ENCODE results near the gene ARL15. TPM values are rescaled to one million over a fixed set of nuclear protein-coding genes. Genes with fewer than 3 reads are reported as not detected.

Gene ARL15
- total RNA-seq, 1 donor from 2014 or later, result 29.5 TPM

DNA sequence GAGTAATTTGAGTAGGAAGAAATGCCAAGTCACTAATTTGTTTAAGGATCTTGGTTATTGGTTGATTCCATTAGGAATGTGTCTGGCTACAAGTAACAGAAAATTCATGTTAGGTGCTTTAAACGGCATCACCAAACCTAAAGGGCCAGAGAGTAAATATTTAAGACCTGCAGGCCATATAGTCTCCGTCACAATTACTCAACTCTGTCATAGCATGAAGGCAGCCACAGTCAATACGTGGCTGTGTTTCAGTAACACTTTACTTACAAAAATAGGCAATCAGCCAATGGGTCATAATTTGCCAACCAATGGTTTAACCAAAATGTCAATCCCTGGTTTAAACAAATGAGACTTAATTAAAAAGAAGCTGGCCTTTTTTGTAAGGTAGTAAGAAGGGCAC is 98.5 kb downstream of the ARL15 start:
- TF ChIP-seq, protein P1, sequence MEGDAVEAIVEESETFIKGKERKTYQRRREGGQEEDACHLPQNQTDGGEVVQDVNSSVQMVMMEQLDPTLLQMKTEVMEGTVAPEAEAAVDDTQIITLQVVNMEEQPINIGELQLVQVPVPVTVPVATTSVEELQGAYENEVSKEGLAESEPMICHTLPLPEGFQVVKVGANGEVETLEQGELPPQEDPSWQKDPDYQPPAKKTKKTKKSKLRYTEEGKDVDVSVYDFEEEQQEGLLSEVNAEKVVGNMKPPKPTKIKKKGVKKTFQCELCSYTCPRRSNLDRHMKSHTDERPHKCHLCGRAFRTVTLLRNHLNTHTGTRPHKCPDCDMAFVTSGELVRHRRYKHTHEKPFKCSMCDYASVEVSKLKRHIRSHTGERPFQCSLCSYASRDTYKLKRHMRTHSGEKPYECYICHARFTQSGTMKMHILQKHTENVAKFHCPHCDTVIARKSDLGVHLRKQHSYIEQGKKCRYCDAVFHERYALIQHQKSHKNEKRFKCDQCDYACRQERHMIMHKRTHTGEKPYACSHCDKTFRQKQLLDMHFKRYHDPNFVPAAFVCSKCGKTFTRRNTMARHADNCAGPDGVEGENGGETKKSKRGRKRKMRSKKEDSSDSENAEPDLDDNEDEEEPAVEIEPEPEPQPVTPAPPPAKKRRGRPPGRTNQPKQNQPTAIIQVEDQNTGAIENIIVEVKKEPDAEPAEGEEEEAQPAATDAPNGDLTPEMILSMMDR (IDR thresholded peaks at IDR 0.05), result no peak
- intact Hi-C loops (cut with DNase I), result loop anchor here (10.0 kb wide), 1 partner anchor 737 kb away; no protein-coding TSS in a partner anchor
- no peaks in the 10 kb centered on the region for H3K9me3 ChIP-seq
- no peak overlapping the region for H3K4me3 ChIP-seq
- ATAC-seq (no peak), DNase-seq (no peak)
- no peaks in the 10 kb centered on the region for H3K4me1 ChIP-seq
- H3K27ac ChIP-seq, result no peak overlapping the region
- H3K27me3 ChIP-seq, result no peaks in the 10 kb centered on the region
- H3K36me3 ChIP-seq, result no peaks in the 10 kb centered on the region

DNA sequence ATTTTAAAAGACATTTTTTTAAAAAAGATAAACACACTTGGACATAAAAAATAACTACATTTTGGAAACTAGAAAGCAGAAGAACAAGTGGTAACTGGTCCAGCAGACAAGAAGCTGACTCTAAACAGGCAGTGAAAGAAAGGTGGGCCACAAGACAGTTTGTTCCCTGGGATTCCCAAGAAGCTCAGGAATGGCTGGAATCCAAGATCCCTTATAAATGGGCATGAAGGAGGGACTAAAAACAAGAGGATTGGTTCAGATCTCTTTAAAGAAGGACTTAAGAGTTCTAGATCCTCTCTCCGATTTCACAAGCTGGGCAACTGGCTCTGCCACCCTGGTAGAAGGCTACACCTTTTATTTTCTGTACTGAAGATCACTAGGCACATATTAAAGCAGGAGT is 102.8 kb downstream of the ARL15 start:
- Histone ChIP-seq H3K27ac (no peak overlapping the region), H3K9me3 (no peaks in the 10 kb centered on the region), H3K4me1 (no peaks in the 10 kb centered on the region), H3K36me3 (no peaks in the 10 kb centered on the region), H3K27me3 (no peaks in the 10 kb centered on the region), H3K4me3 (no peak overlapping the region)
- TF ChIP-seq, protein P1 (IDR thresholded peaks at IDR 0.05), result no peak
- DNase-seq (no peak), ATAC-seq (no peak)
- intact Hi-C loops (cut with DNase I), result no loop called here

DNA sequence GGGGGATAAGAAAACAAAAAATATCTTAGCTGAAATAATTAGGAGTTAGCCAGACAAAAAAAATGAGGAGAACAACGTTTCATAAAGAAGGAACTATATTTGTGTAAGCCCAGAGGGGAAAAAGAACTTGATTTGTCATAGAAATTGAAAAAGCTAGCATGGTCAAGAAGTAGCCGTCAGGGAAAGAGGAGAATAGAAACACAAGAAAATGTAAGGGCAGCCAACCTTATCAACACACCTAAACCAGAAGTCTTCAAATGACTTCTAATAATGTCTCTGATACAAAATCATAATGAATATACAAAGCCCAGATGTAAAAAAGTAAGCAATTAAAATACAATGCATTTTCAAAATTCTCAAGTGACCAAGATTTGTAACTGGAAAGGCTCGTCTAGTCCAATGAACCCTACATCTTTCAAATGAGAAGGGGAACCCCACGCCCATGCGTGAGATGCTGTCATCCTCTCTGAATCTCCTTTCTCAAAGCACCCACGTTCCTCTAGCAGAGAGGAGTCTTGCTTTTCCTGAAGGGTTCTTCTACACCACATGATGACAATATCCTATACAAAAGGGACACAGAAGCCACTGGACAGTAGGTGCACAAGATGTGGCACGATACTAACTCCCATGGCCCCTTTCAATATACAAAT is 103.7 kb downstream of the ARL15 start:
- TF ChIP-seq, protein P1 (IDR thresholded peaks at IDR 0.05), result no peak

DNA sequence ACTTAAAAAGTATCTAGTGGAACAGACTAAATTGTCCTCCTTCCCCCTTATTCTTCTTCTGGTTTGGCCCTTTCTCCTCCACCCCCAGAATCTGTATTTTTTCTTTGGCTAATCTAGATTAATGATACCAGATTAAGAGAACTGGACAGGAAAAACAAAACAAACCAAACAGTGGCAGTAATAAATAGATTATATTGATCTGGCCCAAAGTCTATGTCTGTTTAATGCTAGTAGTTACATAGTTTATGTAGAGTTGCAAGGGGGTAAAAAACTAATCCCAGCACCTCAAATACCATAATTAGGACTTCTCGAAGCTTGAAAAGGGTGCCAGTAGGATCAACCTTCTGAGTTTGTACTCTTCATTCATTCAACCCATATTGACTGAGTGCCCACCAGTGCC is 104.5 kb downstream of the ARL15 start:
- H3K4me1 ChIP-seq, result no peaks in the 10 kb centered on the region
- TF ChIP-seq, protein P1 (IDR thresholded peaks at IDR 0.05), result no peak
- intact Hi-C loops (cut with DNase I), result no loop called here
- no peaks in the 10 kb centered on the region for H3K27me3 ChIP-seq
- DNase-seq (no peak), ATAC-seq (no peak)
- no peaks in the 10 kb centered on the region for H3K36me3 ChIP-seq
- no peak overlapping the region for H3K27ac ChIP-seq
- H3K9me3 ChIP-seq, result no peaks in the 10 kb centered on the region
- no peak overlapping the region for H3K4me3 ChIP-seq

More for the DNA sequence above, 103.7 kb downstream of the ARL15 start:
- ATAC-seq (no peak), DNase-seq (no peak)
- Histone ChIP-seq H3K36me3 (no peaks in the 10 kb centered on the region), H3K4me1 (no peaks in the 10 kb centered on the region), H3K9me3 (no peaks in the 10 kb centered on the region), H3K27ac (no peak overlapping the region), H3K4me3 (no peak overlapping the region), H3K27me3 (no peaks in the 10 kb centered on the region)
- intact Hi-C loops (cut with DNase I), result no loop called here

DNA sequence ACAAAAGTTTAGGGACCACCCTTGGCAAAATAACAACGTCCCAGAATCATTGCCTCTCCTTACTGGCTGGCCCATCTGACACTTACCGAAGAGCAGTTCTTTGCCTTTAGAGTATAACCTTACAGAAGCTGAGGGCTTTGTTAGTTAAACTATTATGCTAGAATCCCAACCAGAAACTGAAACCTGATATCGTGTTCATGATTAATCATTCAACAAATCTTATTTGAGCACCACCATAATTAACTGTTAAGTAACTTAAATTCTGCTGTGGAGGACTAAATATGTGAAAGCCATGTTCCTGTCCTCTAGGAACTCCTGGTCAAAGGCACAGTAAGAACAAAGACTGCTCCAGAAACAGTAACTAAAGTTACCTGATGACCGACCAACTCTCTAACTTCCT is 104.9 kb downstream of the ARL15 start:
- no peak for DNase-seq
- Histone ChIP-seq H3K4me1 (no peaks in the 10 kb centered on the region), H3K4me3 (no peak overlapping the region), H3K27me3 (no peaks in the 10 kb centered on the region), H3K27ac (no peak overlapping the region), H3K9me3 (no peaks in the 10 kb centered on the region), H3K36me3 (no peaks in the 10 kb centered on the region)
- intact Hi-C loops (cut with DNase I), result no loop called here
- TF ChIP-seq, protein P1 (IDR thresholded peaks at IDR 0.05), result no peak
- no peak for ATAC-seq

DNA sequence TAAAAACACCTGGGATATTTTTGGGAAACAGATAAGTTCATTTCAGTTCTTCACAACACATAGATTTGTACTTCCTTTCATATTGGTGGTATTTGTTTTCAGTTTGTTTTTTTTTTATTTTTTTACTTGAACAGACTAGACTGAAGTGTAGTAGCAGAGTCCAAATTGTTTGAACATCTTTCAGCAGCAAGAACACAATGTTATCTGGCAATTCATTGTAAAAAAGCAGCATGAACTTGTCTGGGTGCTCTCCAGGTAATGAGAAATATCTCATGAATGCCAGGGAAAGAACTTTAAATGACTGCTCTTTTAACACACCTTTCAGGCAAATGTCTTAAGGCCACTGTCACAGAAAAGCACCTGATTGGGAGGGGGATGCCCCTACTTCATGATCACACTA is 113.4 kb downstream of the ARL15 start:
- Histone ChIP-seq H3K9me3 (no peaks in the 10 kb centered on the region), H3K27ac (no peak overlapping the region), H3K27me3 (no peaks in the 10 kb centered on the region), H3K4me3 (no peak overlapping the region), H3K4me1 (no peaks in the 10 kb centered on the region), H3K36me3 (no peaks in the 10 kb centered on the region)
- ATAC-seq (no peak), DNase-seq (no peak)
- TF ChIP-seq, protein P1 (IDR thresholded peaks at IDR 0.05), result no peak
- intact Hi-C loops (cut with DNase I), result no loop called here
